Activated T-cell treated with anti-CD3 and anti-CD28 coated beads for 4 hours (primary cell): ENCODE results near the gene DNLZ.
"Not testable (repeated sequence)": the region's sequence is repeated elsewhere in the genome, so short reads cannot be mapped to it uniquely, and the experiment has no call there.

ENCODE experiments used
- DNase-seq: peaks from one replicate; pipeline ENCODE4 v3.0.0-alpha.2; 2020

Gene DNLZ

GRCh38 chr9:136363106-136363948, at the start of gene DNLZ:
Gene DNLZ, minus strand, starts transcription at chr9:136363744. Its CDS starts 30 bp downstream, at chr9:136363714.
- DNase-seq: peak; percentile 95

- DNase-seq: no peak
Observed at GRCh38 chr9:136412962-136413361, 49.4 kb upstream of the DNLZ start.

DNA sequence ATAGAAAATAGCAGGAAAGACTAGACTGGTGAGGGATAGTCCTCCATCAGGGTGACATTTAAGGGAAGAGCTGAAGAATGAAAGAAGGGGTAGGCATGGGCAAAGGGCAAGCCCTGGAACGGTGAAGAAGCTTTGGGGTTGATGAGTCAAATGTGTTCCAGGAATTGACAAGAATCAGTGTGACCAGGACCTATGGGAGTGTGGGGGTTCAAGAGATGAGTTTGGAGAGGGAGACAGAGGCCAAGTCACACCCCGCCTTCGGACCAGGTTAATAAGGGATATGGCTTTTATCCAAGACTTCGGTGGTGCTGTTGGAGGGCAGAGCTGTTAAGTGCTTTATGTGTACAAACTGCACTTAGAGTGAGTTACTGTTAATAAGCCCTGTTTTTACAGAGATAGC, 47.8 kb upstream of the DNLZ start:
- no peak for DNase-seq

DNA sequence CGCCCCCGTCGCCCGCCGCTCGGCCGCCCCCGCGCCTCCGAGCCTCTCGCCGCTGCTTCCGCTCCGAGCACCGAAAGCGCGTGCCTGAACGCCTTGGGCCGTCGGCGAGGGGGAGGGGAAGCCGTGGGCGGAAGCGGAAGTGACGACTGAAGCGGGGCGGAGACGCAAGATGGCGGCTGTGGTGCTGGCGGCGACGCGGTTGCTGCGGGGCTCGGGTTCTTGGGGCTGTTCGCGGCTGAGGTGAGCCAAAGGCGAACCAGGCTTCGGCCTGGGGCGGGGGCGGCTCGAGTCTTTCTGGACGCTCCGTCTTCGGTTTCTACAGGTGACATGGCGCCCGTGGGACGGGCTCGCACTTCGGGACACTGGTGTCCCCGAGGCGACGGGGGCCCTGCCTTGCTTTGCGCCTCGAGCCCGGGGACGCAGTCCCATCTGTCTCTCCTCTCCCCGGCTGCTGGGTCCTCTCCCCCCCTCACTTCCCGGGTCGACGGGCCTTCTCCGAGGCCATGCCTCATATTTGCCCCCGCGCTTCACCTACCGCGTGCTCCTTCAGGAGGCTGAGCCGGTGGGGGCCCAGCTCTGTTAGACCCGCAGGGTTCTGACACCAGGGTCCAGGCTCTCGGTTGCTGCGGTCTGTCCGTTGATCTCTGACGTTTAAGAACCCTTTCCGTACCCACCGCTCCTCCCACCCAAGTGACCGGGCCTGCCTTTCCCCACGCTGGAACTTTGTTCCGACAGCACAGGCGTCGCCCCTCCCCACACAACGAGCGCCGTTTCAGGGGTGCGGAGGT, 47.1 kb upstream of the DNLZ start, which contains the start of the genes ENTR1 and PMPCA:
Gene ENTR1, minus strand, starts transcription at position 115 of the 788 bp plus-strand sequence. CDS start 217 bp downstream, outside the sequence.
Gene PMPCA, plus strand, starts transcription at position 159 of the 788 bp plus-strand sequence. Its CDS starts 11 bp downstream, at position 170.
- DNase-seq: peak; percentile 99

DNA sequence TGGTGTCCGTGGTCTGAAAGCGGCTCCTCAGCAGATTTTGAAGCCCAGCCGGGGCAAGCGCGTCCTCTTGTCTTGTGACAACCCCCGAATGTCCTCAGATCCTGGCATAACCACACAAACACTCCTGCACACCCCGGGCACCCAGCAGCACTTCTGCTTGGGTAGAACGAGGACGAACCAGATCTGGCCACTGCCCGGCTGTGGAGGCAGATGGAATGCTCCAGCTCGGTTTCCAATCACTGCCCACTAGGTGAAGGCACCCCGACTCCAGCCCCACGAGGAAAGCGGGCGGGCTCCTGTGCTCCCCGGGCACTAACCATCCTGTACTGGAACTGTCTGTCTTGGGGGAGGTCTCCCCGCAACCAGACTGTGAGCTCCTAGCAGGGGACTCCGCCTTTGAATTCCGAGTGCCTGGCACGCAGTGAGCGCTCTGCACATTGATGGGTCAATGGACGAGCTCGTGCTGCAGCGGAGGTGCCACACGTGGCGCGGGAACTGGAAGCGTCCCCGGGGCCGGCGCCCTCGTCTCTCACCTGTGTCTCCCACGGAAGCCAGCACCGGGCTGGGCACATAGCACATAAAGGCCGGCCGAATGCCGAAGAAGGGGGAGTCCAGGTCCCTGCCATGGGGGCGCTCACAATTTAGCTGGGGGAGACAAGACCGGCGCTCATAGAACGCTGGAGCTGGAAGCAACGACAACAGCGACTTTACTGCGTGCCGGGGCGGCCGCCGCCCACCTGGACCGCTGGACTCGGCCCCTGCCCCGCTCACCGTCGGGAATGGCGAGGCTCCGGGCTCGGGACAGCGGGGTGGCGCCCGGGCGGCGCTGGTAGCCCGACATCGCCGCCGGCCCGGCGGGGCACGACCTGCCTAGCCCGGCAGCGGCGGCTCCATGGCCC, 46.3 kb upstream of the DNLZ start:
- DNase-seq: peak; percentile 18

DNA sequence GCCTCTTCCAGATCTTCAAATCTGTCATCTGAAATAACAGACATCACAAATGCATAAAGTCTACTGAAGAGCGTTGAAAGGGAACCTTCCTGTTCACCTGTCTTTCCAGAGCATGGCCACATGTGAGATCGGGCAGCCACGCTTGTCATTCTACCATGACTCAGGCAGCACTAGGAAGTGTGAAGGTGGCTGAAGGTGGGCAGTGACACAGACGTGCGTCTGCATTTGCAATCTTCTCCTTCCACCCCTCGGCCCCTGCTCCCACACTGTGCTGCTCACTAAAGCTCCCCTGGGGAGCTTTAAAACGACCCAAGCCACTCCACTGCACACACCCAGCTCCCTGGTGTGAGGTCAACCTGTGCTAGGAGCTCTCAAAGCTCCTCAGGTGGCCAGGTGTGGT, 44.4 kb upstream of the DNLZ start:
- no peak for DNase-seq

DNA sequence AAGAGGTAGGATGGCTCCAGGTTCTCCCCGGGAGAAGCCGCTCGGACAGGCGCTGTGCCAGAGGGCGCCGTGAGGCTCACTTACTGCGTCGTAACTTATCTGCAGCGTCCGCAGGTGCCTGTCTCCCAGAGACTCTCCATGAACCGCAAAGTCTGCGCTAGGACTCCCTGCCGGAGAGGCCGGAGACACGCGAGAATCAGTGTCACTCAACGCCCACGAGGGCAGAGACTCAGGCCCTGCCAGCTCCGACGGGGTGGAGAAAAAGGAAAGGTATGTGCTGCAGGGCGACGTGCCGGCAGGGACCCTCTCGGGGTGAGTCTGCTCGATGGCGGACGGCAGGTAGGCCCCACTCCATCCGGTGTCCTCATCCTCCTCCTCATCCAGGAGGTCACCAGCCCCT, 43.5 kb upstream of the DNLZ start:
- DNase-seq: not testable (repeated sequence)

- not testable (repeated sequence) for DNase-seq
Observed at GRCh38 chr9:136405904-136406303, 42.4 kb upstream of the DNLZ start.

- DNase-seq: no peak
Observed at GRCh38 chr9:136405481-136405880, 41.9 kb upstream of the DNLZ start.

- DNase-seq: no peak
Observed at GRCh38 chr9:136404801-136405136, 41.2 kb upstream of the DNLZ start.

DNA sequence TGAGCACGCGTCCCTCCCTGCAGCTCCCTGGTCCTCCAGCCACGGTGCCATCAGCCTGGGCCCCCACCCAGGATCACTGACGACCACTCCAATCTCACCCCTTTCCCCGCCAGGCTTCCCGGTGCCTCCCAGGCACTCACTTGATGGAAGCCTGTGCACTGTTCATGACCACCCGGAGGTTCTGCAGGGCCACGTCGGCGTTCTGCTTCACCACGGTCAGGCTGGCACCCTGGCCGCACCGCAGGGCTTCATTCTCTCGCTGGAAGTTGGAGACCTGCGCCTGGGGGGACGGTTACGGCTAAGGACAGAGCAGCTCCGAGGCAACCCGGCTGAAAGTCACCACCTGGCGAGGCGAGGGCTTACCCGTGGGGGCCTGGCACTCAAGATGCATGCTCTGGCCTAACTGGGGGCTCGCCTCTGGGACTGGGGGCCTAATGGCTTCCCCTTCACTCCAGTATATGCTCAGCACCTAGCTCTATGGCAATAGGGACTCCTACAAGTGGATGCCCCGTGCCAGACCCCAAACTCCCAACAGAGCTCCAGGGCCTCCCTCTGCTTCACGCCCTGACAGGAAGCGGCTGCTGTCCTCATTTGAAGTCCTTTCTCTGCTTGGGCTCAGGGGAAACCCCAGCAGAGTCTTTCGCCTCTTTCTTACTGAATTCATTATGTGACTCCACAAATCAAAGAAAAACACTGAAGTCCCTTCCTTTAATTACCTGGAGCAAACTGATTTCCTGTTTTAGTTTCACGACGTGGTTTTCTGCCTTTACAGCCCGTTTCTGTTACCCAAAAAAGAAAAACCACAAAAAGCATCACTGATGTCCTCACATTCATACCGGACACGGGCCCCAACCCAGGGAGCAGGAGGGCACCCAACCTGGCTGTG, 40.6 kb upstream of the DNLZ start:
- DNase-seq: no peak

GRCh38 chr9:136403538-136403914, 40.0 kb upstream of the DNLZ start:
- DNase-seq: peak; percentile 66

DNA sequence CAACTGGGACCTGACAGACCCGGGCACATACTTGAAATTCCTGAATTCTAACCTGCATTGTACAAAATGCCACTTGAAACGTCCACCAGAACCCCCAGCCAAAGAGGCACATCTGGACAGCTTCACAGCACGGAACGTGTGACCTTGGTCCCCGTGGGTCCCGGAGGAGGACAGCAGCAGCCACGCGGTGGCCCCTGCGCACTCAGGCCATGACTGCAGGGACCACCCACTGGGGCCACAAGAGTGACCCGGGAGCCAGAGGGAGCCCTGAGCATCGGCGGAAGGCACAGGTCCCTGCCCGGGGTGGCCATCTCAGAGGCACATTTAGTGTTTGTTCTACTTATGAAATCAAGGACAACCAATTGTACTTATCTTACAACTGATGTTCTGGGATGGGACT, 38.5 kb upstream of the DNLZ start:
- DNase-seq: no peak

DNA sequence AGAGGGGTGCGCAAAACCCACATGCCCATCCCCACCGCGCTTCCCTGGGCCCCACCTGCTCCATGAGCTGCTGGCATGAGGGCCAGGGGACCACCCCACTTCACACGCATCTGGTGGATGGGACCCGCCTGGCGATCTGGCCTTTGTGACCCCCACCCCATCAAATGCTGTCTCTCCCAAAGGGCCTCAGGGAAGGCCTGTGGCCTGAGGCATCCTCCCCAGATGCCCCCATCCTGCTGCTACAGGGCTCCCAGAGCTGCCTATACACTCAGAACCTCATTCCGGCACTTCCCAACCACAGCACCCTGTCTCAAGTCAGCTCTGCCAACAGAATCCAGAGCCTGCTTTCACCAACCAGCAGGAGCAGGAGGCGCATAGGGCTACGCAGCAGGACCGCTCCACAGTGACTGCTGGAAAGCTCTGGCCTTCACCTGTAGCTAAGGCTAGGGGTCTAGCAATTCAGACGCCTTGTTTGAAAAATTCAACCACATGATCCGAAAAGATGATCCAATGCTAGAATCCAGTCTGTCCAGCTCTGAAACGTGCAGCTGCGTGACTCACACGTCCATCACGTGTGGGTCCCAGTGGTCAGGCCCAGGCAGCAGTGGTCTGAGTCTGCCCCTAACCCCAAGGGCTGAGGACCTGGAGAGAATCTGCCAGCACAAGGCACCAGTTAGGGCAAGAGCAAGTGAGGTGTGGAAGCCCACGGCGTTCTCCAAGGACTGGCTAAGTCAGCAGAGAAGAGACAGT, 37.8 kb upstream of the DNLZ start:
- DNase-seq: no peak

DNA sequence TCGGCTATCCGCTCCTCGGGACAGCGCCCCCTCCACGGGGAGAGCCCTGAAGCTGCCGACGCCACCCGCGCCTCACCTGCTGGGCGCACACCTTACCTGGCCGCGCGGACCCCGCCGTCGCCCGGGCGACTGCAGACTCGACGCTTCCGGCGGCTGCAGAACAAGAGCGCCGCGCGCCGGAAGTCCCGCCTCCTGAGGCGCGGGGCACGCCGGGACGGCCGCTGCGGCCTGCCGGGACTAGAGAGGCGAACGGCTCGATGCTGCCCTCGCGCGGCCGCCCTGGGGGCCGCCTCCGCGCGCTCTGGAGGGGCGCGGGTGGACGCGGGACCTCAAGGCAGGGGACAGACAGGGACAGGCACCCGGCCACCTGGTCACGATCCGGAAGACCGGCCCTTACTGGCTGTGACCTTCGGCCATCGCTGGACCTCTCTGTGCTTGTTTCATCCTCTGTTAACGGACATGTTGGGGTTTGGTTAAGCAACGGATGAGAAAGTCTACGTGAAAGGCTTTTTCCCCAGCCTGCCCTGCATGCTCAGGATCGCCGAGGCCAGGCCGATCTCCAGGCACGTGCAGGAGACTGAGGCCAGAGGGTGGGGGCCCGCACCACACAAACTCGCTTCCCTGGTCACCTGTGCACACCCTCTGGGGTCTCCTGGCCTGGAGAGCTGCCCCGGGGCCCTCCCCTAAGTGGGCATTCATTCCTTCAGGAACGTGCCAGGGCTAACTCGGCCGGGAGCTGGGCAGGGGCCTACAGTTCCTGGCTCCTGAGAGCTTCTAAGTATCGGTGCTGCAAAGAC, 36.7 kb upstream of the DNLZ start, which contains the start of gene SNAPC4:
Gene SNAPC4, minus strand, starts transcription at position 133 of the 797 bp plus-strand sequence. CDS start 1,742 bp downstream, outside the sequence.
- DNase-seq: peak; percentile 78

DNA sequence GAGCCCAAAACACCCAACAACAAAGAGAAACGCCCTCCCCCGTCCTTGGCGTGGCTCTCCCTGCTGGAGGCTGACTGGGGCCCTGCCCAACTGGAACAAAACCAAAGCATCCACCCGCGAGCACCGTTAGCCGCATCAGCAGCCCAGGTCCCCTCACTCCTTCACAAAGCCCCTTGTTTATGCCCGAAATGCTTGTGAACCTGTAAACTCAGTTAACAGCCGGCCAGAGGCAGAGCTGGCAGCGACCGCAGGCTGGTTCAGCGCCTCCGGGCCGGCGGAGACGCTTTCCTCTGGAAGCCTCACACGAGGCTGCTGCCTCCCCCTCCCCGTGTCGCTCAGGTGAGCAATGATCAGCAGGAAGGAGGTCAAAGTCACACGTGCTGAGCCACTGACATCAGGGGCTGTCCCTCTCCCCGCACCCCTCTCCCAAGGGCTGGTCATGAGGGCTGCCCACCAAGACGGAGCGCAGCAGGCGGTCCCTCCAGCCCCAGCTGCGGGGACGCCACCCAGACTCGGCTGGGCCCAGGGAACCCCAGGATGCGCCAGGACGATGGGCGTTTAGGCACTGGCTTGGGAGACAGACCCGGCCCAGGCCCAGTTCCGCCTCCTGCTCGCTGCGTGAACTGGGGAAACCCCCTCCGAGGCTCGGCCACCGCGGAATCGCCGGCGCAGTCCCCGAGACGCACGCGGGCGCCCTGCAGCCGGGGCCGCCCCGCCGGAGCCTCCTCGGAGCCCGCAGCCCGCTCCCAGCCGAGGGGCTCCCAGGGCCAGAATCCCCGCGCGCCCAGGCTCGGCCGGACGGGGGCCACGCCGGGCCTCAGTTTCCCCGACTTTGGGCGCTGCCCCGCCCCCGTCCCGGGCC, 35.9 kb upstream of the DNLZ start:
- DNase-seq: peak; percentile 26

- DNase-seq: no peak
Observed at GRCh38 chr9:136398286-136398685, 34.7 kb upstream of the DNLZ start.

GRCh38 chr9:136397643-136398042, 34.1 kb upstream of the DNLZ start:
- DNase-seq: no peak

- DNase-seq: no peak
Observed at GRCh38 chr9:136396219-136396515, 32.6 kb upstream of the DNLZ start.
